ENCODE measurements around the gene C19orf53.

C19orf53 gene

DNA sequence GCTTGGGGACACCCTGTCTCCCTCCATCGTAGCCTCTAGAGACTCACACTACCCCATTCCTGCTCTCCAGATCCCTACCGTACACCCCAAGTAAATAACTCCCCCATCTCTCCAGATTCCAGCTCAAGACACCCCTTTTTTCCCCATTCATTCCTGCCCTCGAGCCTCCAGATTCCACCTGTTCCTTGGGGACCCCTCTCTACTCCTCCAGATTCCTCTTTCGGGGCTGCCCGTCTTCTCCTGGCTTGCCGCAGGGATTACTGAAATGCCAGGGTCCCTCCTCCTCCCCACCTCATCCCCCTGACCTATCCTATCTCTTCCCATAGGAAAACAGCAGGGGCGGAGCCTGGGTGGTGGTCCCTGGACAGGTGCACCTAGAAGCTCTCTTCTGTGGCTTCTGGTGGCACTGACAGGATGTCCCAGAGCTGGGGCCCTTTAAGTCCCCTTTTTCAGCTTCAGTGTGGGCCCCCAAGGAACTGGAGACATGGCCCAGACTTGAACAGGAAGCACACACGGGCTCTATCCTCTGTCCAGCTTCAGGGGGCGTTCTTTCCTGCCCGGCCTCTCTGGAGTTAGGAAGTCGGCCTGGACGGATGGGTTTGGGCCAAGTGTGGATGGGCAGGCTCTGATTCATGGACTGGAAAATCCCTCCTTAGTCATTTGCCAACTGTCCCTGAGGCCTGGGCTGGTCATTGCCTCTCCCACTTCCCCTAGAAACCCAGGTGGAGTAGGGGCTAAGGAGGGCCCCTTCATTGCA is 22.2 kb downstream of the C19orf53 start:
- no peak for DNase-seq

DNA sequence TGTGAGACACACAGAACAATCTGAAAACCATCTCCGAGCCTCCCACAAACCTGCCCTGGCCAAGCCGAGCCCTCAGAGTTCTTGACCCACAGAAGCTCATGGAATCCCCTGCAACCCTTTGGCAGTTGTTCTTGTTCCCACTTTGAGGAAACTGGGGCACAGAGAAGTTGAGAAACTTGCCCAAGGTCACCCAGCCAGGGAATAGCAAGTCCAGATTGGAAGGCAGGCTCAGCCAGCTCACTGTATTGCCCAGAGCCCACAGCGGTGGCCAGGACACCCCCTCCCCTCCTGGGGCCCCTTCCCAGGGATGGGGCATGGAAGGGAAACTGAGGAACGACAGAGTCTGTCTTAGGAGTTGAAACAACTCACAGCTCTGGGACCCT is 22.8 kb downstream of the C19orf53 start:
- no peak for DNase-seq

GRCh38 chr19:13797870-13798269 is 23.6 kb downstream of the C19orf53 start:
- no peak for DNase-seq

- no peak for DNase-seq
Observed at GRCh38 chr19:13799669-13800068, 25.4 kb downstream of the C19orf53 start.

DNA sequence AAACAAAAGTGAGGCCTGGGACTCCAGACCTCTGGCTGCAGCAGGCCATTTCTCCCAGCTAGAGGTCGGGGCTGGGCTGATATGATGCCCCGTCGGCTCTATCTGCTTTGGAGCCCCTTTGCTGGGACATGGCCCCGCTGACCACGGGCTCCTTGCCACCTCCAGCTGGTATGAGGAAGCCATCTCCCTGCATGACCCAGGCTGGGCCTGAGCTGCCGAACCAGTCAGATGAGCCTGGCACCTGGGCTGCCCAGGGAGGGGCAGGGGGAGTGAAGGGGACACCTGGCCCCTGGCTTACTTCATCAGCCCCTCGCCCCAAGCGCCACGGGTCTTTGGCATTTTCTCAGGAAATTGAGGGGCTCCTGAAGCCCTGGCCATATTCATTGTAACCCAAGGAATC is 28.8 kb downstream of the C19orf53 start:
- no peak for DNase-seq

- DNase-seq, result no peak
Observed at GRCh38 chr19:13804830-13805683, 30.8 kb downstream of the C19orf53 start.

DNA sequence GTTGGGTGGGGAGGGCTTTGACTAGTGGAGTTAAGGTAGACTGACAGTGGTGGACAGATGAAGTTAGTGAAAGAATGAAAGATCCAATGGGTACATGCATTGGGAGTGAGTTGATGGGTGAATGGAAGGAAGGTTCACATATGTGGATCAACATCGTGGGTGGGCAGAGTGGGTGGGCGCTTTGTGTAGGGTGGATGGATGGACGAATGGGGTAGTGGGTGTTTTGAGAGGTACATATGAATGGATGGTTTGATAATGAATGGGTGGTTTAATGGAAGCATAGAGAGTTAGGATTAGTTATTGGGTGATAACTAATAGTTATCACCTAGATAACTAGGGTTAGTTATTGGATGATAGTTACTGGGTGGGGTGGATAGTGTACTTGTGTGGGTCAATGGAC is 32.5 kb downstream of the C19orf53 start:
- no peak for DNase-seq

- DNase-seq, result no peak
Observed at GRCh38 chr19:13807421-13808021, 33.3 kb downstream of the C19orf53 start.

DNA sequence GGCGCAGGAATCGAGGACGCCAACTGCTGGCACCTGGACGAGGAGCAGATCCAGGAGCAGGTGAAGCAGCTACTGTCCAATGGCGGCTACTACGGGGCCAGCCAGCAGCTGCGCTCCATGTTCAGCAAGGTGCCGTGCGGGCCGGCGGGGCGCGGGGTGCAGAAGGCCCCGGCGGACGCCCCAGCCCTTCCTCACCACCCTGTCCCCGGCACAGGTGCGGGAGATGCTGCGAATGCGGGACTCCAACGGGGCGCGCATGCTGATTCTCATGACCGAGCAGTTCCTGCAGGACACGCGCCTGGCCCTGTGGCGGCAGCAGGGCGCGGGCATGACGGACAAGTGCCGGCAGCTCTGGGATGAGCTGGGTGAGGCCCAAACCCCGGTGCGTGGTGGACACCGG is 34.6 kb downstream of the C19orf53 start:
- no peak for DNase-seq

GRCh38 chr19:13812544-13812943 is 38.3 kb downstream of the C19orf53 start:
- DNase-seq, result no peak

DNA sequence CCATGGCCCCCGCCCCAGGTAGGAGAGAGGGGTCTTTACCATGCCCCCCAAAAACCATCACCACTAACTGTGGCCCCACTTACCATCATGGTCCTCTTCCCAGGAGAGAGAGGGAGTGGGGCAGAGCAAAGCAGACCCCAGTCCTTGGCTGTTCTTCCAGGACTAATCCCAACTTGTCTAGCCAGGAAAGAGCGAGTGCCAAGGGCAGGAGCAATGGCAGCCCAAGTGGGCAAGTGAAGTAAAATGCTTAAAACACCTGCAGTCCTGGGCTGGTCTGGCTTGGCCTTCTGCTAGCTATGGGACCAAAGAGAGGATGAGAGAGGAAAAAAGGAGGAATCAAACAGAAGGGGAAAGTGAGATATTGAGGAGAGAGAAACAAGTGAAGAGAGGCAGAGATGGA is 38.9 kb downstream of the C19orf53 start:
- DNase-seq, result no peak

DNA sequence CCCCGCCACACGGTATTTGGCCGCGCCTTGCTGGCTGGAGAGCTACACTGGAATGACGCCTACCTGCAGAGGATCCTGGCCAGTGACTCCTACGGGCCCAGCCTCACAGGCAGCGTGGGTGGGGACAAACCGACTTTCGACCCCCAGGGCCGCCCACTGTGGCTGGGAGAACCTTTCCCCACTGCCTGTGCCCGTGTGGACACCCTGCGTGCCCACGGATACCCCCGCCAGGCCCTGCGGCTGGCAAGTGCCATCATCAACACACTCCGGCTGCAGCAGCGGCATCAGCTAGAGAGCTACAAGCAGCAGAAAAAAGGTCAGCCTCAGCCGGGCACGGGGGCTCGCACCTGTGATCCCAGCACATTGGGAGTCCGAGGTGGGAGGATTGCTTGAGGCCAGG is 40.3 kb downstream of the C19orf53 start:
- DNase-seq, result no peak

DNA sequence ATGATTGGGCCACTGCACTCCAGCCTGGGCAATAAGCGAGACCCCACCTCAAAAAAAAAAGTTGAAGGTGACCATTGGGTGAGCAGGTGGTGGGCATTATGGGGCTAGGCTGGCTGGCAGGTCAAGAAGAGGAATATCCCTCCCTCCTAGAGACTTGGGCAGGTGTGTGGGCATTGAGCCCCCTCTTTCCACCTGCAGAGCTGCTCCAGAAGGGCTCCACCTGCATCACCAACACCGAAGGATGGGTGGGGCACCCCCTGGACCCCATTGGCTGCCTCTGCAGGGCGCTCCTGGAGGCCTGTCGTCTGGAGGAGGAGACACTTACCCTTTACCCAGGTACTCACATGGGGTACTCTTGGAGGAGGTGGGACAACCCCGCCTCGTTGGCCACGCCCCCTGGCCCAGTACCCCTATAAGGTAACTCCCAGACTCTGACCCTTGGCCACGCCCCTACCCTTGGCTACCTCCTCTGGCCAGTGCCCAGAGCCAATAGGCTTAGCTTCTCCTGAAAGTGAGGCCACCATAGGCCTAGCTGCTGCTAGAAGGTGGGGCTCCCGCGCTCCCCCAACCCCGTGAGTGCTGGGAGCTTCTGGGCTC is 42.9 kb downstream of the C19orf53 start:
- peak; percentile 28 to 54 for DNase-seq

- peak; percentile 77 to 82 for DNase-seq
Observed at GRCh38 chr19:13817615-13818371, 43.5 kb downstream of the C19orf53 start.

- no peak for DNase-seq
Observed at GRCh38 chr19:13819238-13819637, 45.0 kb downstream of the C19orf53 start.

GRCh38 chr19:13821292-13821691 is 47.0 kb downstream of the C19orf53 start:
- no peak for DNase-seq

GRCh38 chr19:13823256-13823655 is 49.0 kb downstream of the C19orf53 start:
- DNase-seq, result no peak

- DNase-seq, result no peak
Observed at GRCh38 chr19:13823901-13824300, 49.6 kb downstream of the C19orf53 start.

DNA sequence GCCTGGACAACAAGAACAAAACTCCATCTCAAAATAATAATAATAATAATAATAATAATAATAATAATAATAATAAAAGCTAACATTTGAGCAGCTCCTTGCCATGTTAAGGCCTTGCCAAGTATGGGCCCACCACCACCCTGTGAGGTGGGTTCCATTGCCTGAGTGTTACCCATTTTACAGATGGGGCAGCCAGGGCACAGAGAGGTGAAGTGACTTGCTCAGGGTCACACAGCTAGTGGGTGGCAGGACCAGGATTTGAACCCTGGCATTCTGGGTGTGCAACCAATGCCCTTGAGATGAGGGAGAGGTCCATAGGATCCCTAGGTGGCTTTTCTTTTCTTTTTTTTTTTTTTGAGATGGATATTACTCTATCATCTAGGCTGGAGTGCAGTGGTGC is 50.4 kb downstream of the C19orf53 start:
- no peak for DNase-seq

DNA sequence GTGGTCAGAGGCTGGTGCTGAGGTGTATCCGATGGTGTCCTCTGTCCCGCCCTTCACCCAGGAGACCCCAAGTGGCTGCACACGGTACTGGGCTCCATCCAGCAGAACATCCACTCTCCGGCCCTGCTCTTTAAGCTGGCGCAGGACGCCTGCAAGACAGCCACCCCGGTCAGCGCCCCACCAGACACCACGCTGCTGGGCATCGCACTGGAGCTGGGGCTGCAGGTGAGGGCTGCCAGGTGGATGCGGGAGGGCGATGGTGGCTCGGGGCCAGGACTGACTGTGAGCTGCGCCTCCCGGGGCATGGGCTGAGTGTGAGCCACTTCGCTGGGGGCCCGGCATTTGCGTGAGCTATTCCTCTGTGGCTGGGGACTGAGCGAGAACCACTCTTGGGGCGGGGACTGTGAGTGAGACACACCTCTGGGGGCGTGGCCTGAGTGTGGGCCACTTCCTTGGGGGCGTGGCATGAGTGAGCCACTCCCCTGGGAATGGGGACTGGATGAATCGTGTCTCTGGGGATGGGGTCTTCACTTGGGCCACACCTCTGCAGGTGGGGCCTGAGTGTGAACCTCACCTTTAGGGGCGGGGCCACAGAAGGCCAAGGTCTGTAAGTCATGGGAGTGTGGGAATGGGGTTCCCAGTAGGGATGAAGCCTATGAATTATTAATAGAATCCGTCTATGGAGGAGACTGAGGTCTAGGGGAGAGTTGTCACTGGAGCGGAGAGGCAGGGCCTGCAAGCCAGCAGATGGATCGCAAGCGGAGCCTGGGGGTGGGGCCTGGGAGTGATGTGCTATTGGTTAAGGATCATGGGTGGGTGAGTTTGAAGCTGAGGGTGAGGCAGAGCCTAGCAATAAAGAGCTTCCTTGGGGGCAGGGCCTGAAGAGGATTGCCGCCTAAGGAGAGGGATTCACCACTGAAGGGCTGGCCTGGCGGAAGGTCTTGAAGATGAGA is 51.5 kb downstream of the C19orf53 start:
- peak; percentile 45 to 82 for DNase-seq

DNA sequence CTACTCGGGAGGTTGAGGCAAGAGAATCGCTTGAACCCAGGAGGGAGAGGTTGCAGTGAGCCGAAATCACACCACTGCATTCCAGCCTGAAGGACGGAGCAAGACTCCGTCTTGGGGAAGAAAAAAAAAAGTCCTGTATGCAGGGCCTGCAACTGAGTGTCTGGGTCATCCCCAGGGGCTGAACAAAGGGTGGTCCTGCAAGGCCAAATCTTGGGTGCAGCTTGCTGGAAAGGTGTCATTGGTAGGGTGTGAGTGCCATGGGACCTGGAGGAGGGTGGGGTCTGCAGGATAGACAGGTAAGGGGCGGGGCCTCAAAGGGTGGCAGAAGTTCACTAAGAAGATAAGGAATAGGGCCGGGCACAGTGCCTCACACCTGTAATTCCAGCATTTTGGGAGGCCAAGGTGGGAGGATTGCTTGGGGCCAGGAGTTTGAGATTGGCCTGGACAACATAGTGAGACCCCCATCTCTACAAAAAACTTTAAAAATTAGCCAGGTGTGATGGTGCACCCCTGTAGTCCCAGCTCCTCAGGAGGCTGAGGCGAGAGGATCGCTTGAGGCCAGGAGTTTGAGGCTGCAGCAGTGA is 52.5 kb downstream of the C19orf53 start:
- DNase-seq, result no peak
